Esophagus squamous epithelium (tissue), 4 donors: ENCODE measurements around the gene ACR.

Source experiments
- CTCF ChIP-seq, 6 experiments: fragments of 450-650 bp in 4 of 6; fragments of 200-600 bp in 2 of 6; sonication (generic) in 2 of 6; IDR thresholded peaks; one replicate each; pipeline ENCODE4 v1.5.1; 2016 to 2019; ENCODE audit warnings: antibody characterized with exemption in 6 of 6, mild to moderate bottlenecking in 4 of 6, moderate library complexity in 4 of 6
- POLR2A ChIP-seq, 4 donors: fragments of 450-650 bp; IDR thresholded peaks; one replicate each; pipeline ENCODE4 v1.6.1; 2017; ENCODE audit warnings: antibody characterized with exemption in 4 of 4, mild to moderate bottlenecking in 4 of 4, moderate library complexity in 3 of 4

GRCh38 chr22:50694099-50694605 is 43.9 kb upstream of the ACR start:
- TF ChIP-seq CTCF (IDR thresholded peaks at IDR 0.05) (peak in 1 of 6 experiments; percentile 9), POLR2A (IDR thresholded peaks at IDR 0.05) (no peak)
